NCI-H1694 treated with DMSO at 0.1 percent for 48 hours (cell line): Measurements from ENCODE around the gene PDAP1.
"Not testable (repeated sequence)": the region's sequence is repeated elsewhere in the genome, so short reads cannot be mapped to it uniquely, and the experiment has no call there.

Source experiments
- DNase-seq: peaks from one replicate; lab custom pipeline; 2025; lab: John Stamatoyannopoulos, UW

The PDAP1 gene

GRCh38 chr7:99408379-99409191 lies at the start of gene PDAP1, which contains the start of gene BUD31:
PDAP1 (minus strand) TSS chr7:99408597; CDS start chr7:99408548, 49 bp downstream.
BUD31 (plus strand) TSS chr7:99408969; CDS start chr7:99411093, 2,124 bp downstream.
- peak; percentile 91 for DNase-seq

- no peak for DNase-seq
These were observed 49.5 kb upstream of the PDAP1 start for GRCh38 chr7:99457650-99458493.

GRCh38 chr7:99457050-99457649 lies 48.8 kb upstream of the PDAP1 start:
- DNase-seq, result no peak

- no peak for DNase-seq
These were observed 47.9 kb upstream of the PDAP1 start for GRCh38 chr7:99456288-99456687.

GRCh38 chr7:99455874-99456273 lies 47.5 kb upstream of the PDAP1 start:
- DNase-seq, result no peak

GRCh38 chr7:99453105-99453504 lies 44.7 kb upstream of the PDAP1 start:
- DNase-seq, result no peak

GRCh38 chr7:99452541-99452940 lies 44.1 kb upstream of the PDAP1 start:
- no peak for DNase-seq

GRCh38 chr7:99451936-99452335 lies 43.5 kb upstream of the PDAP1 start:
- DNase-seq, result no peak

GRCh38 chr7:99449326-99449725 lies 40.9 kb upstream of the PDAP1 start:
- DNase-seq, result peak; percentile 26

GRCh38 chr7:99448855-99449254 lies 40.5 kb upstream of the PDAP1 start:
- no peak for DNase-seq

GRCh38 chr7:99447943-99448342 lies 39.5 kb upstream of the PDAP1 start:
- DNase-seq, result peak; percentile 7

GRCh38 chr7:99446096-99446495 lies 37.7 kb upstream of the PDAP1 start:
- DNase-seq, result no peak

- no peak for DNase-seq
These were observed 31.8 kb upstream of the PDAP1 start for GRCh38 chr7:99440195-99440594.

GRCh38 chr7:99438573-99439480 lies 30.4 kb upstream of the PDAP1 start, which contains the start of the genes CPSF4 and PTCD1:
CPSF4 (plus strand) TSS chr7:99438943; CDS start chr7:99439083, 140 bp downstream.
PTCD1 (minus strand) TSS chr7:99438798; CDS start chr7:99435242, 3,556 bp downstream.
- DNase-seq, result peak; percentile 83

- DNase-seq, result no peak
These were observed 29.7 kb upstream of the PDAP1 start for GRCh38 chr7:99437946-99438572.

- no peak for DNase-seq
These were observed 24.8 kb upstream of the PDAP1 start for GRCh38 chr7:99433158-99433557.

GRCh38 chr7:99431756-99432540 lies 23.6 kb upstream of the PDAP1 start:
- DNase-seq, result not testable (repeated sequence)

- no peak for DNase-seq
These were observed 21.4 kb upstream of the PDAP1 start for GRCh38 chr7:99429756-99430155.

- no peak for DNase-seq
These were observed 20.7 kb upstream of the PDAP1 start for GRCh38 chr7:99428972-99429566.
